ENCODE results near the gene NOTCH2. TPM values are rescaled to one million over a fixed set of nuclear protein-coding genes. Genes with fewer than 3 reads are reported as not detected.

NOTCH2 gene
- polyA plus RNA-seq, 1 donor (not counting 4 experiments of a cell fraction or from before 2014, with no cell fraction given): 22.5 TPM

DNA sequence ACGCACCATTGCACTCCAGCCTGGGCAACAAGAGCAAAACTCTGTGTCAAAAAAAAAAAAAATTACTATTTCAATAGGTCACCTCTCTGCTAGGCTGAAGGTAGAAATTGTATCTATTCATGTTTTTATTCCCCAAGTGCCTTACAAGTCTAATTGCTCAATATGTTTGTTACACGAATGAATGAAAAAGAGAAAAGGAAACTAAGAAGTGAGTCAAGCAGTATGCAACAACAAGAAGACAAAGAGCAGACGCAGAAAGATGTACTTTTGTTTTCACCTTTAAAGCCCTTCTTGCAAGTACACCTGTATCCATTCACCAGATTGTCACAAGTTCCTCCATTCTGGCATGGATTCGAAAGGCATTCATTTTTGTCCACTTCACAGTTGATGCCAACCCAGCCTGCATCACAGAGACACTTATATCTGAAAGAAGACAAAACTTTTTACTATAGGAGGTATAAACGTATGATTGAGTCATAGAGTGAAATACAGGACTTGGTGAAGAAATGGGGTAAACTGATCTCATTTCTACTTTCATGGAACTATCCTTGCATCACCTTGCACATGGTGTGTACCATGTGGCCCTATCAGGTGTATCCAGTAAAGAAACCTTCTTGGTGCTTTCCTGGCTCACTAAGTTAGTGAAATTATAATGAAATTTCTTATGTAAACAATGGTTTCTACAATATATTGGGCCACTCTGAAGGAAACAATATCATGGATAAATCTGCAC is 116.0 kb downstream of the NOTCH2 start:
- no peaks in the 10 kb centered on the region for H4K20me1 ChIP-seq (ENCODE audit: control insufficient read depth, extremely low read depth, insufficient read depth, low read length)
- no peak overlapping the region for H3K9ac ChIP-seq (ENCODE audit: control insufficient read depth, extremely low read depth, insufficient read depth, low read length)
- H3K27ac ChIP-seq (ENCODE audit: control insufficient read depth, insufficient read depth, low read length): no peak overlapping the region
- no peak for DNase-seq (ENCODE audit: low read depth, low spot score)
- H3K4me3 ChIP-seq (ENCODE audit: control insufficient read depth in 2 of 3, extremely low read depth in 1 of 3, insufficient read depth in 2 of 3, low read depth in 1 of 3, low read length in 3 of 3): no peak overlapping the region
- no peak overlapping the region for H2AFZ ChIP-seq (ENCODE audit: control insufficient read depth, low read length)
- no peak for FAIRE-seq
- no peak for TF ChIP-seq EZH2 (IDR thresholded peaks at IDR 0.05; ENCODE audit: low read length)
- TF ChIP-seq, protein P1, sequence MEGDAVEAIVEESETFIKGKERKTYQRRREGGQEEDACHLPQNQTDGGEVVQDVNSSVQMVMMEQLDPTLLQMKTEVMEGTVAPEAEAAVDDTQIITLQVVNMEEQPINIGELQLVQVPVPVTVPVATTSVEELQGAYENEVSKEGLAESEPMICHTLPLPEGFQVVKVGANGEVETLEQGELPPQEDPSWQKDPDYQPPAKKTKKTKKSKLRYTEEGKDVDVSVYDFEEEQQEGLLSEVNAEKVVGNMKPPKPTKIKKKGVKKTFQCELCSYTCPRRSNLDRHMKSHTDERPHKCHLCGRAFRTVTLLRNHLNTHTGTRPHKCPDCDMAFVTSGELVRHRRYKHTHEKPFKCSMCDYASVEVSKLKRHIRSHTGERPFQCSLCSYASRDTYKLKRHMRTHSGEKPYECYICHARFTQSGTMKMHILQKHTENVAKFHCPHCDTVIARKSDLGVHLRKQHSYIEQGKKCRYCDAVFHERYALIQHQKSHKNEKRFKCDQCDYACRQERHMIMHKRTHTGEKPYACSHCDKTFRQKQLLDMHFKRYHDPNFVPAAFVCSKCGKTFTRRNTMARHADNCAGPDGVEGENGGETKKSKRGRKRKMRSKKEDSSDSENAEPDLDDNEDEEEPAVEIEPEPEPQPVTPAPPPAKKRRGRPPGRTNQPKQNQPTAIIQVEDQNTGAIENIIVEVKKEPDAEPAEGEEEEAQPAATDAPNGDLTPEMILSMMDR (optimal IDR thresholded peaks at IDR 0.05 in 1 of 3, IDR thresholded peaks at IDR 0.05 in 1 of 3, conservative IDR thresholded peaks at IDR 0.05 in 1 of 3; ENCODE audit: extremely low read depth in 1 of 3, insufficient read depth in 2 of 3, low read length in 3 of 3): no peak
- H3K9me3 ChIP-seq (ENCODE audit: control insufficient read depth, low read depth, low read length): no peaks in the 10 kb centered on the region
- H3K36me3 ChIP-seq (ENCODE audit: control insufficient read depth in 2 of 2, extremely low read depth in 1 of 2, insufficient read depth in 2 of 2, low read length in 2 of 2): peaks cover 22 to 37% of the 10 kb centered on the region in 2 experiments
- H3K9me1 ChIP-seq (ENCODE audit: control insufficient read depth, extremely low read depth, insufficient read depth, low read length): no peaks in the 10 kb centered on the region
- no peak overlapping the region for H3K4me2 ChIP-seq (ENCODE audit: control insufficient read depth, extremely low read depth, insufficient read depth, low read depth, low read length)
- H3K4me1 ChIP-seq (ENCODE audit: control insufficient read depth, extremely low read depth, insufficient read depth, low read length): no peaks in the 10 kb centered on the region
- dilution Hi-C loops (cut with MboI; ENCODE audit: extremely low pct_ligation_motif_present, low sequenced_read_pairs): no loop called here
- H3K27me3 ChIP-seq (ENCODE audit: control insufficient read depth, extremely low read depth, insufficient read depth, low read length): no peaks in the 10 kb centered on the region
- H3K79me2 ChIP-seq (ENCODE audit: control insufficient read depth, insufficient read depth, low read length): no peaks in the 10 kb centered on the region

DNA sequence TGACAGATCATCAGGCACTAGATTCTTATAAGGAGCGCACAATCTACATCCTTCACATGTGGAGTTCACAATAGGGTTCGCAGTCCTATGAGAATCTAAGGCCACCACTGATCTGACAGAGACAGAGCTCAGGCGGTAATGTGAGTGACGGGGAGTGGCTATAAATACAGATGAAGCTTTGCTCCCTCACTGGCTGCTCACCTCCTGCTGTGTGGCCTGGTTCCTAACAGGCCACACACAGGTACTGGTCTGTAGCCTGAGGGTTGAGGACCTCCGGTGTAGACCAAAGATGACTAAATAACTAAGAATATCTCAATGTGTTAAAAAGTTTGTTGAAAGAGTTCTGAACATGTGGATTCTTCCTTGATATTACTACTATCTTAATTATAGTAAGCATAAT is 117.0 kb downstream of the NOTCH2 start:
- Histone ChIP-seq H3K27ac (ENCODE audit: control insufficient read depth, insufficient read depth, low read length) (no peak overlapping the region), H3K27me3 (ENCODE audit: control insufficient read depth, extremely low read depth, insufficient read depth, low read length) (no peaks in the 10 kb centered on the region), H4K20me1 (ENCODE audit: control insufficient read depth, extremely low read depth, insufficient read depth, low read length) (no peaks in the 10 kb centered on the region), H3K4me2 (ENCODE audit: control insufficient read depth, extremely low read depth, insufficient read depth, low read depth, low read length) (no peak overlapping the region), H3K9ac (ENCODE audit: control insufficient read depth, extremely low read depth, insufficient read depth, low read length) (no peak overlapping the region), H3K4me1 (ENCODE audit: control insufficient read depth, extremely low read depth, insufficient read depth, low read length) (no peaks in the 10 kb centered on the region), H3K79me2 (ENCODE audit: control insufficient read depth, insufficient read depth, low read length) (no peaks in the 10 kb centered on the region), H2AFZ (ENCODE audit: control insufficient read depth, low read length) (no peak overlapping the region), H3K36me3 (ENCODE audit: control insufficient read depth in 2 of 2, extremely low read depth in 1 of 2, insufficient read depth in 2 of 2, low read length in 2 of 2) (peaks cover 24 to 41% of the 10 kb centered on the region in 2 experiments), H3K4me3 (ENCODE audit: control insufficient read depth in 2 of 3, extremely low read depth in 1 of 3, insufficient read depth in 2 of 3, low read depth in 1 of 3, low read length in 3 of 3) (no peak overlapping the region), H3K9me1 (ENCODE audit: control insufficient read depth, extremely low read depth, insufficient read depth, low read length) (no peaks in the 10 kb centered on the region), H3K9me3 (ENCODE audit: control insufficient read depth, low read depth, low read length) (no peaks in the 10 kb centered on the region)
- no peak for DNase-seq (ENCODE audit: low read depth, low spot score)
- TF ChIP-seq EZH2 (IDR thresholded peaks at IDR 0.05; ENCODE audit: low read length): no peak
- no peak for FAIRE-seq
- dilution Hi-C loops (cut with MboI; ENCODE audit: extremely low pct_ligation_motif_present, low sequenced_read_pairs): no loop called here
